Measurements from ENCODE around the gene TYMS. TPM values are rescaled to one million over a fixed set of nuclear protein-coding genes. Genes with fewer than 3 reads are reported as not detected.
A peak's percentile ranks its signal among the peaks of the same experiment; 100 is the strongest.

TYMS gene
- total RNA-seq, 4 donors from 2014 or later: 0.20 to 1.7 TPM; not detected in 2

DNA sequence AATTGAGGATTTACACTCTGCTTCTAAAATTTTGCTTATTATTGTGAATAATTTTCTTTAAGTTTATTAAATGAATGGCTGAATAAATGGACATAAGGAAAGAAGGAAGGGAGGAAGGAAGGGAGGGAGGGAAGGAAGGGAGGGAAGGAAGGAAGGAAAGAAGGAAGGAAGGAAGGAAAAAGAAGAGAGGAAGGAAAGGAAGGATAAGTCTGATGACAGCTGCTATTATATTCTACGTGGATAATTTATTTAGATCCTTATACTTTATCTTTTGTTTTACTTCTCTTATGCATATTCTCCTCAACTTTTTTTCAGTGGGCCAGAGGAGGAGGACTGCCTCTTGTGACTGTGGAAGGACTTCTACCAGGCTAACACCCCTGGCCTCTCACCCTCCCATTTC, 43.3 kb upstream of the TYMS start:
- intact Hi-C loops (cut with DNase I; ENCODE audit: low total_unique reads): loop anchor here (2.0 kb wide), 1 partner anchor 321 kb away; no protein-coding TSS in a partner anchor
- TF ChIP-seq POLR2A (IDR thresholded peaks at IDR 0.05): no peak
- TF ChIP-seq, protein P1, sequence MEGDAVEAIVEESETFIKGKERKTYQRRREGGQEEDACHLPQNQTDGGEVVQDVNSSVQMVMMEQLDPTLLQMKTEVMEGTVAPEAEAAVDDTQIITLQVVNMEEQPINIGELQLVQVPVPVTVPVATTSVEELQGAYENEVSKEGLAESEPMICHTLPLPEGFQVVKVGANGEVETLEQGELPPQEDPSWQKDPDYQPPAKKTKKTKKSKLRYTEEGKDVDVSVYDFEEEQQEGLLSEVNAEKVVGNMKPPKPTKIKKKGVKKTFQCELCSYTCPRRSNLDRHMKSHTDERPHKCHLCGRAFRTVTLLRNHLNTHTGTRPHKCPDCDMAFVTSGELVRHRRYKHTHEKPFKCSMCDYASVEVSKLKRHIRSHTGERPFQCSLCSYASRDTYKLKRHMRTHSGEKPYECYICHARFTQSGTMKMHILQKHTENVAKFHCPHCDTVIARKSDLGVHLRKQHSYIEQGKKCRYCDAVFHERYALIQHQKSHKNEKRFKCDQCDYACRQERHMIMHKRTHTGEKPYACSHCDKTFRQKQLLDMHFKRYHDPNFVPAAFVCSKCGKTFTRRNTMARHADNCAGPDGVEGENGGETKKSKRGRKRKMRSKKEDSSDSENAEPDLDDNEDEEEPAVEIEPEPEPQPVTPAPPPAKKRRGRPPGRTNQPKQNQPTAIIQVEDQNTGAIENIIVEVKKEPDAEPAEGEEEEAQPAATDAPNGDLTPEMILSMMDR (IDR thresholded peaks at IDR 0.05 in 4 of 5, conservative IDR thresholded peaks at IDR 0.05 in 1 of 5): no peak
- Histone ChIP-seq H3K36me3 (no peaks in the 10 kb centered on the region), H3K4me1 (no peaks in the 10 kb centered on the region), H3K9me3 (no peaks in the 10 kb centered on the region), H3K27me3 (no peaks in the 10 kb centered on the region), H3K27ac (no peak overlapping the region), H3K4me3 (no peak overlapping the region)
- in situ Hi-C loops (cut with MboI; ENCODE audit: low sequenced_read_pairs in 4 of 4): loop anchor here in 3 of 4 donors (5.0 to 25.0 kb wide), 5 partner anchors 102 to 339 kb away; partner anchors contain the start of gene COLEC12 (in 2 of the 3)
- DNase-seq (no peak), ATAC-seq (no peak)

DNA sequence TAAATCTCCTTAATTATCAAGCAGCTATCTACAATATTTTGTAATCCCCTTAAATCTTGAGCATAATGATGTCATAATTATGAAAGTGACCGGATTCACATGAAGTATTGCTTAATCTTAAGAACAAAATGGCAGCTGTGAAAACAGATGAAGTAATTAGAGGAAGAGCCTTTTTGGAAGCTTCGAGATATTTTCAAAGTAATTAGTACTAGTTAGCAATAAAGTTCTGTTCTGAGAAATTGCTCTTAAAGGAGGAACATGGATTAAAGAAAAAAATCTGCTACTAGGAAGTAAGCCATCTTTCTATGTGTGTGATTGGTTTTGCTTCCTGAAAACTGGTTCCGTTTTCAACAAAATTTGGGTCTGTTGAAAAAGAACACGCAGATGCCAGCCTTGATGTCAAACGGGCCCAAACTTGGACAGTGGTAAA, 42.3 kb upstream of the TYMS start:
- no peak overlapping the region for H3K4me3 ChIP-seq
- in situ Hi-C loops (cut with MboI; ENCODE audit: low sequenced_read_pairs in 4 of 4) (loop anchor here (5.0 to 25.0 kb wide), 5 partner anchors 103 to 340 kb away; partner anchors contain the start of gene COLEC12 (in 2 of the 4)), intact Hi-C loops (cut with DNase I; ENCODE audit: low total_unique reads) (loop anchor here (2.0 kb wide), 1 partner anchor 322 kb away; no protein-coding TSS in a partner anchor)
- DNase-seq (no peak), ATAC-seq (no peak)
- H3K36me3 ChIP-seq: no peaks in the 10 kb centered on the region
- H3K27ac ChIP-seq: no peak overlapping the region
- TF ChIP-seq POLR2A (IDR thresholded peaks at IDR 0.05): no peak
- TF ChIP-seq, protein P1 (IDR thresholded peaks at IDR 0.05 in 4 of 5, conservative IDR thresholded peaks at IDR 0.05 in 1 of 5): no peak
- H3K9me3 ChIP-seq: no peaks in the 10 kb centered on the region
- H3K27me3 ChIP-seq: no peaks in the 10 kb centered on the region
- no peaks in the 10 kb centered on the region for H3K4me1 ChIP-seq

DNA sequence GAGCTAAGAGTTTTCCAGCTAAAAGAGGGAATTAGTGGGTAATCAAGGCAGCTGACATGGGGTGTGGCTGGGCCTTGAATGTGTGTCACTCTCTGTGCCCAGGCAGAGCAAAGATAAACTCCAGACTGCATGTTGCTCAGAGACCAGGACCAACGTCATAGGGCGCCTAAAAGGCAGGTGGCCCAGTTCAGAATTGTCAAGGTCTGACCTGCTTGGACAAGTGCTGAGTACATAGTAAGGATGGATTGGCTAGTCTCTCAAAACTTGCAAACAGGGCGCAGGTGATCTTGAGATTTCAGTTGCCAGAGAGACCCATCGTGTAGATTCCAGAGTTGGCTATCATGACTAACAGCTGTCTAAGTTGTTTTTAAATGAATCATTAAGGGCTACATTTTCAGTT, 41.7 kb upstream of the TYMS start:
- intact Hi-C loops (cut with DNase I; ENCODE audit: low total_unique reads): loop anchor here (2.0 kb wide), 2 partner anchors 323 to 329 kb away; no protein-coding TSS in a partner anchor
- TF ChIP-seq, protein P1 (IDR thresholded peaks at IDR 0.05 in 4 of 5, conservative IDR thresholded peaks at IDR 0.05 in 1 of 5): no peak
- TF ChIP-seq POLR2A (IDR thresholded peaks at IDR 0.05): no peak
- Histone ChIP-seq H3K36me3 (no peaks in the 10 kb centered on the region), H3K4me1 (no peaks in the 10 kb centered on the region), H3K9me3 (no peaks in the 10 kb centered on the region), H3K27ac (no peak overlapping the region), H3K4me3 (no peak overlapping the region), H3K27me3 (no peaks in the 10 kb centered on the region)
- DNase-seq (no peak), ATAC-seq (no peak)
- in situ Hi-C loops (cut with MboI; ENCODE audit: low sequenced_read_pairs in 4 of 4): loop anchor here (5.0 to 25.0 kb wide), 5 partner anchors 103 to 341 kb away; partner anchors contain the start of gene COLEC12 (in 2 of the 4)

DNA sequence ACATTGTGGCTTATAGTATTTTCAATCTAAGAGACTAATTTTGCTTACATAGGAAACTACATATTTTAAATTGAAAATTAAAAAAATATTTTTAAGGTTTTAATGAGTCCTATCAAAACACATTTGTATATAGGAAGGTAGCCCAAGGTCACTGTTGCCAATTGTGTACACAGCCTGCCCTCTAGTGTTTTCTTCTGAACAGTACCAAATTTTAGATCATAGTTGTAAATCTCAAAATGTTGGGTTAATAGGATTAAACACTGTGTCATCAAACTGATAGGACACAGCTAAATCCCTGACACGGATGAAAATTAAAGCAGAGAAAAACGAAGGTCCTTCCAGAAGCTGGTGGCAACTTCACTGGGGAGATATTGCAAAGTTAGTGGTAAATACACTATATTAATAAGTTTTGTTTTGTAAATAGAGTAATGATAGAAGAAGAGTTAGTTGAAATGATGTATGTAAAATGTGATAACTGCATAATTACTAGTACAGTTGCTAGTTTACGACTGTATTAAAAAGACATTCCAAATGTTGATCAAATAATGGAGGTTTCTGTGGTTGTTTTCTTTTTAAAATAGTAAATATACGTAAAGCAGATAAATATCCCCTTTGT, 41.0 kb upstream of the TYMS start:
- no peak for DNase-seq
- no peak for ATAC-seq
- Histone ChIP-seq H3K4me3 (no peak overlapping the region), H3K4me1 (no peaks in the 10 kb centered on the region), H3K27ac (no peak overlapping the region), H3K9me3 (no peaks in the 10 kb centered on the region), H3K27me3 (no peaks in the 10 kb centered on the region), H3K36me3 (no peaks in the 10 kb centered on the region)
- intact Hi-C loops (cut with DNase I; ENCODE audit: low total_unique reads): loop anchor here (2.0 kb wide), 1 partner anchor 330 kb away; no protein-coding TSS in a partner anchor
- no peak for TF ChIP-seq POLR2A (IDR thresholded peaks at IDR 0.05)
- TF ChIP-seq, protein P1 (IDR thresholded peaks at IDR 0.05 in 4 of 5, conservative IDR thresholded peaks at IDR 0.05 in 1 of 5): peak in 4 of 5 experiments; percentile 12 to 52 (median 32)
- in situ Hi-C loops (cut with MboI; ENCODE audit: low sequenced_read_pairs in 4 of 4): loop anchor here (5.0 to 25.0 kb wide), 5 partner anchors 104 to 342 kb away; partner anchors contain the start of gene COLEC12 (in 2 of the 4)
